ENCODE measurements around the gene ELOF1.
"Not testable (repeated sequence)": the region's sequence is repeated elsewhere in the genome, so short reads cannot be mapped to it uniquely, and the experiment has no call there.

ELOF1 gene

DNA sequence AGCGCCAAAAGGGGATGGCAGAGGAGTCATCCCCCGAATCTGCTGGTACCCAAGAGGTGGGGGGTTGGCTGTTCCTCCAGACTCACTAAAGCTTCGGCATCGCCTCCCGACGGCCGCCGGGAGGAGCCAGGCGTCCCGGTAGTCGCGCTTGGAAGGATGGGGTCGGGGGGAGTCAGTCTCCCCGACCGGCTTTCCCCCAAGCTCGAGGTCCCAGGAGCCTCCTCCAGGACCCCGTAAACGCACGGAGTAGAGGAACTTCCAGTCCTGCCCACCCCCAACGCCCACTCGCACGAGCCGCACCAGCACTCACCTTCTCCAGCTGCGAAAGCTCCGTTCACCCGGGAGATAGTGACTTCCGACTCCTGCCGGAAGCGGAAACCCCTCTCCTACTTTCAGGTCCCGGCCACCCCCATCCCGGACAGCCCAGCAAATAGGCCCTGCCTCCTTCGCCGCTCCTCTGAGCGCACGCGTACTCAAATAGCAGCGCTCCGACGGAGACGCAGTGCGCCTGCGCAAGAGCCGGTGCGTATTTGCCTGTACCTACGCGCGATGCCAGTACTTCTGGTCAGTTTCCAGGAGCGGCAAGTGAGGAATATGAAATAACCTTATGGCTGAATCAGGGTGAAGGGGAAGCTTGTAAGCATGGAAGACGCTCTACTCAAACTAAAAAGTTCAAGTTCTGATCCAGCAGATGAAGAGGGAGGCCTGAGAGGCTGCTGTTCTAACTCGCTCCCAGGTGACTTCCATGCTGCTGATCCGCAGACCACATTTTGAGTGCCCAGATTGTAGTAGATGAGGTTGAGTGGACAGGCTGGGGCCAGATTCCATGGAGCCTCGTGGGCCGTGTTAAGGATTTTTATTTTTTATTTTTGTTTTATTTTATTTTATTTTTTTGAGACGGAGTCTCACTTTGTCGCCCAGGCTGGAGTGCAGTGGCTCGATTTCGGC is at the start of gene ELOF1:
TSS of gene ELOF1 (minus strand) at position 350 of the 948 bp plus-strand sequence. CDS start 4,883 bp downstream, outside the sequence.
- DNase-seq, result peak; percentile 98

DNA sequence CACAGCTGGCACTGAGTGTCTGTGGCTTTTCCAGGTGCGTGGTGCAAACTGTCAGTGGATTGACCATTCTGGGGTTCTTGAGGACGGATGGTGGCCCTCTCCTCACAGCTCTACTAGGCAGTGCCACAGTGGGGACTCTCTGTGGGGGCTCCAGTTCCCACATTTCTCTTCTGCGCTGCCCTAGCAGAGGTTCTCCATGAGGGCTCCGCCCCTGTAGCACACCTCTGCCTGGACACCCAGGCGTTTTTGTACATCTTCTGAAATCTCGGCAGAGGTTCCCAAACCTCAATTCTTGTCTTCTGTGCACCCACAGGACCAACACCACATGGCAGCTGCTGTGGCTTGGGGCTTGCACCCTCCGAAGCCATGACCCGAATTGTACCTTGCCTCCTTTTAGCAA is 47.5 kb upstream of the ELOF1 start:
- DNase-seq, result no peak

DNA sequence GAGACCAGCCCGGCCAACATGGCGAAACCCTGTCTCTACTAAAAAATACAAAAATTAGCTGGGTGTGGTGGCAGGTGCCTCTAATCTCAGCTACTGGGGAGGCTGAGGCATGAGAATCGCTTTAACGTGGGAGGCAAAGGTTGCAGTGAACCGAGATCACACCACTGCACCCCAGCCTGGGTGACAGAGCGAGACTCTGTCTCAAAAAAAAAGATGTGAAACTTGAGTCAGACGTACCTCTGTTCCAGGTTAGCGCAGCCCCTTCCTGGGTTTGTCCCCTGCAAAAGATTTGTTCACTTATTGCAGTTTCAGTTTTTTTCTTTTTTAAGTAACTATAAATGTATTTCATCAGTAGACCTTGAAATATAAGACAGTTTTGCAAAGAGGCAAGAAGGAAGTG is 40.7 kb upstream of the ELOF1 start:
- not testable (repeated sequence) for DNase-seq

DNA sequence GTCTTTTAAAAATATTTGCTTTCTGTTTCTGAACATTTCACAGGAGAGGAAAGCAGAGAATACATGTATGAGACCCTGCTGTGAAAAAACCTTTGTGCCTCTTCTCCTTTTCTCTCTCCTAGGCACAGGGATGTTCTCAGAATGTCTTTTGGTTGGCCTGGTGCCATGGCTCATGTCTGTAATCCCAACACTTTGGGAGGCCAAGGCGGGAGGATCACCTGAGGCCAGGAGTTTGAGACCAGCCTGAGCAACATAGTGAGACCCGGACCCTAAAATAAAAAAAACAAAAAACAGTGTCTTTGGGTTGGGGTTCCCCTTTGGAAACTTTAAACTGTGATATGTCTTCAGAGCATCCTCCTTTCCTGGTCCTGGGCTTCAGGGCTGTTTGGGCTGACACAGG is 39.7 kb upstream of the ELOF1 start:
- DNase-seq, result no peak

DNA sequence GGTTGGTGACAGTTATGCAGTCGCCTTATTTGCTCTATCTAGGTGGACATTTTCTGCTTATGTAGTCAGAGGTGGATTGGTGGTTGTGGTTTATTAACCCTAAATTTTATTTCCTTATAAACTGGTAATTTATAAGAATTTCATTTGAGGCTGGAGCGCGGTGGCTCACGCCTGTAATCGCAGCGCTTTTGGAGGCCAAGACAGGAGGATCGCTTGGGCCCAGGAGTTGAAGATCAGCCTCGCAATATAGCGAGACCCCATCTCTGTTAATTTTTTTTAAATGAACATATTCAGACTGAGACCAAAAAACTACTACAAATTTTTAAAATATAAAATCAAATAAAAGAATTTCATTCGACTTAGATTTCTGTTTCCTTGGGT is 39.1 kb upstream of the ELOF1 start:
- no peak for DNase-seq

DNA sequence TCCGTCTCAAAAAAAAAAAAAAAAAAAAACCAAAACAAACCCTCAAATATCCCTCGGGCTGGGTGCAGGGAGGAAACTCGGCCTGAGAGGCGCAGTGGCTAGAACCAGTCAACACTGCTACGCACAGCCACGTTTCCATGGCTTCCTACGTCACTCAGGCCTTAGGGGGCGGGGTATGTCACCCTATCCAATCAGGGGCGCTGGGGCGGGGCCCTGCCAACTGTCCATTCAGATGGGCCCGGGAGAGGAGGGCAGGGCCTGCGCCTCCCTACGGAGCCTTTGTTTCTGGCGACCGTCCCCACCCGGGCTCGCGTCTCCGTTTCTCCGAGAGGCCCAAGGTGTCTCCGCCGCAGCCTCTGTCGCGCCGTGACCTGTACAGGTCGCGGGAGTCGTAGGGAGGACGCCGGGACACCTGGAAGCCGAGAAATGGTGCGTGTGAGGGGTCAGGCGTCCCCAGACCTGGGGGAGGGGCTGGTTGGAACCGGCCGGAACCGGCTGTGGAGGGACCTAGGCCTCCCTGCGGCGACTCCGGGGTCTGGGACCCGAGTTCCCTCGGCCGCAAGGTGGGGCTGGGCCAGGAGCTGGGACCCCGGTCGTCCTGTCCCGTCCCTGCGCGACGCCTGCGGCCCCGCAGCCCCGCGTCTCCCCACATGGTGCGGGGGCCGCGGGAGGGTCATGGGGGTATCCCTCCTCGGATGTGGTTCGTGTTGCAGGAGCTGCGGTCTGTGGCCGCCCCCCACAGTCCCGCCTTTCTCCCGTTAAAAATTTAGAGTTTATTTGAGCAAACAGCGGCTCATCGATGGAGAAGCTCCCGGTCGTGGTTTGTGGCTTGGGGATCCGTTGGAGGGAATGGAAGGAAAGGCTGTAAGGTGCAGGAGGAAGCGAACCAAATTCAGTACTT is 38.4 kb upstream of the ELOF1 start, which contains the start of gene ZNF627:
TSS of gene ZNF627 (plus strand) at position 282 of the 901 bp plus-strand sequence. CDS start at position 427, 145 bp downstream.
- DNase-seq, result peak; percentile 99

DNA sequence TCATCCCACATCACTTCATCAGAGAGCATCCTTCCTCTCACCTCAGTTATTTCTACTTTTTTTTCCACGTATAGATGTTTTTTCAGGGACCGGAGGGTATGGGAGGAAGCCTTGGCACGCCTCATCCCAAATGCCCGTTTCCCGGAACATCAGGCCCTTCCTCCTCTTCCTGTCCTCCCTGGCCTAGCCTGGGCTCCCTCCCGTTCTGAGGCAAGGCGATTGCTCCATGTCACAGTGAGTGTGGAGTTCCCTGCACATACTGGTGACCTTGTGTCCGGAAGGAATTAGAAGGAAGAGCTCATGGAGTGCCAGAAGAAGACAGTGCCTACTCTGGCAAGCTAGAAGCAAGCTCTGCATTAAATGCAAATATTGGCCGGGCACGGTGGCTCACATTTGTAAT is 37.1 kb upstream of the ELOF1 start:
- no peak for DNase-seq

DNA sequence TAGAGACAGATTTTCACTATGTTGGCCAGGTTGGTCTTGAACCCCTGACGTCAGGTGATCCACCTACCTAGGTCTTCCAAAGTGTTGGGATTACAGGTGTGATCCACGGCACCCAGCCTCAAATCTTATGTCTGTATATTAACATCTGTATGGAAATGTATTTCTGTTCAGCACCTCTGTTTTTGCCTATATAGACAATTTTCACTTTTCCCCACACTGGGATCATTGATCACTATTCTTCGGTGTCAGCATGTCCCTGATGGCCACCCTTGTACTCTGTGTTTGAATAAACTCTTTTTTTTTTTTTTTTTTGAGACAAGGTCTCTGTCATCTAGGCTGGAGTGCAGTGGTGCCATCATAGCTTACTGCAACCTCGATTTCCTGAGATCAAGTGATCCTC is 35.1 kb upstream of the ELOF1 start:
- DNase-seq, result no peak

DNA sequence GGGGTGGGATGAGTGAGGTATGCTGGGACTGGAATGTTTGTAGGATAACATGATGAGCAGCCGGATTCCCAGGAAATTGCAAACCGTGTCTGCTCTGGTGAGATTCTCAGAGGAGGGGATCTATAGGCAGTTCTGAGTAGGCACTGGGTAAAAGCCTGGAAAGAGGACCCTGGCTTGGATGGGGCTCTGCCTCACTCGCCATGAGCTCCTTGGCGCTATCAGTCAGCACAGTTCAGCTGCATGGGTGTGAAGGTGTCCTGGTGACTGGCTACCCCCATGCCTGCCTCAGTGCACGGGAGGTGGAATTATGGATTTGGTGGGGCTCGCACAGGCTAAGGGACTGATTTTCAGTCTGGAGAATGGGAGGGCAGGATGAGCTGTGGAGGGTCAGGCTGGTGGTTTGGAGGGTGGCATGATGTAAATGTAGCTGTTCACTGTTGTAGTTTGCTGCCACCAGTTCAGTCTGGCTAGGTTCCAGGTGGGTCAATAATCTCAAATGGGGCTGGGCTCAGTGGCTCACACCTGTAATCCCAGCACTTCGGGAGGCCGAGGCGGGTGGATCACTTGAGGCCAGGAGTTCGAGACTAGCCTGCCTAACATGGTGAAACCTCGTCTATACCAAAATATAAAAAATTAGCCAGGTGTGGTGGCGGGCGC is 29.1 kb upstream of the ELOF1 start:
- no peak for DNase-seq

DNA sequence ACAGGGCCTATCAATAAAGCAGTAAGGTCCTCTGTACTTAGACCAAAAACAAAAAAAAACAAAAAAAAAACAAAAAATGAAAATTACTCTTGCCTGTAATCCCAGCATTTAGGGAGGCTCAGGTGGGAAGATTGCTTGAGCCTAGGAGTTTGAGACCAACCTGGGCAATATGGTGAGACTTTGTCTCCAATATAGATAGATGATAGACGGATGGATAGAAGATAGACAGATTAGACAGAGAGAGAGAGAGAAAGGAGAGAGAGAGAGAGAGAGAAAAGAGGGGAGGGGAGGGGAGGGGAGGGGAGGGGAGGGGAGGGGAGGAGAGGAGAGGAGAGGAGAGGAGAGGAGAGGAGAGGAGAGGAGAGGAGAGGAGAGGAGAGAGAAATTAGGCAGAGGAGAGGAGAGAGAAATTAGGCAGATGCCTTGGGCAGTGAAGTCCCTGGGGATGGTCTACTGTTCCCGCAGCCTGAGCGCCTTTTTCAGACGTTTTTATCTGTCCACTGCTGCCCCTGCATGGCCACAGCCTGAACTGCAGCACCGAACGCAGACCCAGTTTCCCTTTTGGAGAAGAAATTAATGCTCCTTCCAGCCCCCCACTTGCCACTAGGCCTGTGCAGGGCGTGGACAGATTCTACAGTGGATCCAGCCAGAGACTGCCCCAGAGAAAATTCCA is 28.4 kb upstream of the ELOF1 start:
- DNase-seq, result peak; percentile 81

DNA sequence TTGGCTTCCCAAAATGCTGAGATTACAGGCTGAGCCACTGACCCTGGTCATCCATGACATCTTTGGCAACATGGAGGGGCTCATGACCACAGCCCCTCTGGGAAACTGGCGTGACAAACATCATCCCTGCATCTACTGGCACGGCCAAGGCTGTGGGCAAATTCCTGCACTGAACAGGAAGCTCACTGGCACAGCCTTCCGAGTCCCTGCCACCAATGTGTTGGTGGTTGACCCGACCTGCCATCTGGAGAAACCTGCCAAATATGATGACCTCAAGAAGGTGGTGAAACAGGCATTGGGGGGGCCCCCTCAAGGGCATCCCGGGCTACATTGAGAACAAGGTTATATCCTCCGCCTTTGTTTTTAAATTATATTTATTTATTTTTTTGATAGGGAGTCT is 27.3 kb upstream of the ELOF1 start:
- DNase-seq, result no peak

DNA sequence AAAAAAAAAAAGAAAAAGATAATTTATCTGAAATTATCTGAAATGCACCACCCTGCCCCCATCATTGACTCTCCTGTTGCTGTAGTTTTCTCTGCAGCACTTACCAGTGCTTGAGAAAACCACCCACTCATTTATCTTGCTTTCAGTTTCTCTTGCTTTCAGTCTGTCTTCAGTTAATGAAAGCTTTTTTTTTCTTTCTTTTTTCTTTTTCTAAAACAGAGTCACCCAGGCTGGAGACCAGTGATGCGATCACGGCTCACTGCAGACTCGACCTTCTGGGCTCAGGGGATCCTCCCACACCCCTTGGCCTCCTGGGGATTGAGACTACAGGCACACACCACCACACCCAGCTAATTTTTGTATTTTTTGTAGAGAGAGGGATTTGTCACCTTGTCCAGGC is 22.7 kb upstream of the ELOF1 start:
- DNase-seq, result peak; percentile 55

DNA sequence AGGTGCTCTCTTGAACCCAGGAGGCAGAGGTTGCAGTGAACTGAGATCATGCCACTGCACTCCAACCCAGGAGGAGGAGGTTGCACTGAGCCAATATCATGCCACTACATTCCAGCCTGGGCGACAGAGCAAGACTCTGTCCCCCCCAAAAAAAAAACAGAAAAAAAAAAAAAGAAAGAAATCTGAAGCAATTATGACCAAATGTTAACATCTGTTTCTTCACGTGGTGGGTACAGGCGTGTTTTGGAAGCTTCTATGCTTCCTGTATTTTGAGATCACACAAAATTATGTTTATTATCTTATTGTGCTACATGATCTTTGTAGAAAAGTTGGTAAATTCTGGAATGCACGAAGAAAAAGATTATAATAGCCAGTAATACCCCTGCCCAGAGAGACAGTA is 21.1 kb upstream of the ELOF1 start:
- no peak for DNase-seq

DNA sequence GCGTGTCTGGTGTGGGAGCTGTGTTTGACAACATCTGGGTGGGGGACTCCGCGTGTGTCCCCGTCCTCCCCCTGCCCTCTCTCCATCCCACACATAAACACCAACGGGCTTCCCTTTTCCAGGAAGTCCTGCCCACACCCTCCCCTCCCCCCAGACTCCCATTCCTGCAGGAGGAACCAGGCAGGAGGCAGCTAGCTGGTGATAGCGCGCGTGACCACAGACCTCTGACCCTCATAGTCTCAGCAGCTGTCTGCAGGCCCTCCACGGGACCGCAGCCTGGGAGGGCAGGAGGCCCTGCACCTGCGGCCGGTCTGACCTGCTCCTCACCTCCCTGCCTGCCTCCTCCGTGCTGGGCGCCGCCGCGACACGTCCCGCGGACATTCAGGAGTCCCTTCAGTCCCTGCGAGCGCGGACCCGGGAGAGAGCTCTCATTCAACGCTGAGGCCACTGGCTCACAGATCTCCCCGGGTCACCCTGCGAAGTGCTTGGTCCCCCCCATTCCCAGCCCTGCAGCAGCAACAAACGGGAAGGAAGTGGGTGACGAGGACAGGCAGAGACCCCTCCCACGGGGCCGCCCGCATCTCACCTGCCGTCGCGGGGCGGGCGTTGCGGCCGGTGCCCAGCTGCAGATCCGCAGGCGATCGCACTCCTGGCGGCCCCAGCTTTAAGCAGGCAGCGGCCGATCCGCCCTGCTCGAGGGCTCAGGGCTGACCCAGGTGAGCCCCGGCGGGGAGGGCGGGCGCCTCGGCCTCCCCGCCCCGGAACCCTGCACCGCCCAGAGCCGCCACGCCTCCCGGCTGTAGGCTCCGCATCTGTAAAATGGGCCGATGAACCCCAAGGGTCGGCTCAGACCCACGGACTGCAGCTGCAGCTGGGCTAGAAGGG is 19.5 kb upstream of the ELOF1 start:
- DNase-seq, result peak; percentile 66

DNA sequence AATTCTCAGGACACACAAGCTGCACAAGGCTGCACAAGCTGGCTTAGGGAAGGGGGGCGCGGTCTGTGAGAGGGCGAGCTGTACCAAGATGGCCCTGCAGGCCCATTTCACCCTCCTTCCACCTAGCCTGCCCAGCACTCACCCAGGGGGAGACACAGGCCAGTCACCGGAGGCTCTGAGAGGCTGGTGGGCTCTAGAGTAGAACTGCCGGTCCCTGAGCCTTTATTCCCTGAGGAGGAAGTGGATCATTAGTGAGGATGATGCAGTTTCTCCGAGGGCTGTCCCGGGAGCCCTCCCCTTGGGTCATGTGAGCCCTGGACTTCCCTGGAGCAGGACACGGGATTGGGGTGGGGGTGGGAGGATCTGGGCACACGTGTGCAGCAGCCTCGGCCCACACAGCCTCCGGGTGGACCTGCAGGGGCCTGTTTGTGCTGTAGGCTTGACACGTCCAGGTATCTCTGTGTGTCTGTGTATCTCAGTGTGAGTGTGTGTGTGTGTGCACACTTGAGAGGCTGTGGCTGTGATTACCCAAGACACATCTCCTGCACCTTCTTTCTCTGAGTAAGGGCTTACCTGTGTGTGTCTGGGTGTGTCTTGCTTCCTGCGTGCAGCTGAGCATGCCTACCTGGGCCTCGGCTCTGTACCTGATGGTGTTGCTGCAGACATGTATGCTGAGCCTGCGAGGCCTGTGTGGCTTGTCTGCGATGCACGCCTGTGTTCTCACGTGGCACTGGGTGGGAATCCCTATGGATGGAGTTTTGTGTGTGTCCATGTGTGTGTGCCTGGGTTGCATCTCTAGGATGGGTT is 18.6 kb upstream of the ELOF1 start, which contains the start of gene ACP5:
TSS of gene ACP5 (minus strand) at position 195 of the 807 bp plus-strand sequence. CDS start 328 bp downstream, outside the sequence.
- DNase-seq, result peak; percentile 17

DNA sequence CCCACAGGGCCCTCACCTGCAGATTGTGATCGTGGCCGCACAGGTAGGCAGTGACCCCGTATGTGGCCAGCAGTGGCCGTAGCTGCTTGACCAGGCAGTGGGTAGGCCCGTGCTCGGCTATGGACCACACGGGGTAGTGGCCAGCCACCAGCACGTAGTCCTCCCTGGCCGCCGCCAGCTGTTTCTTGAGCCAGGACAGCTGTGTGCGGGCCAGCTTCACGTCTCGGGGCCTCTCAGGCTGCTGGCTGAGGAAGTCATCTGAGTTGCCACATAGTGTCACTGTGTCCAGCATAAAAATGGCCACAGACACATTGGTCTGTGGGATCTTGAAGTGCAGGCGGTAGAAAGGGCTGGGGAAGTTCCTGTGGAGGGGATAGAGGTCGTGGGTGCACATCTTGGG is 17.2 kb upstream of the ELOF1 start:
- no peak for DNase-seq

DNA sequence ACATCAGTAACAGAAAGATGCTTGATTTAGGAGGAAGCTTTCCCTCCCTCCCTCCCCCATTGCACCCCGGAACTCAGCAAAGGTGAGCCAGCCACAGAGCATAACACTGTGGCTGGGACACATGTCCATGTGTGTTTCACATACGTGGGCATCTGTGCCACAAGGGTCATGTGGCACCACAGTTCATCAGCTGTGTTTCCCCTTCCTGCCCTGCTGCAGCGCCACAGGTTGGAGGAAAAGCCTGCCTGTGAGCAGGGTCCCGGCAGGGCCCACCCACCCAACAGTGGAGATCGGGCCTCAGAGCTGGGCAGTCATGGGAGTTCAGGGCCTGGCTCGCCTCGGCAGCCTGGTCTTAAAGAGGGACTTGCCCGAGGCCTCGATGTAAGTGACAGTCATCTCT is 15.7 kb upstream of the ELOF1 start:
- DNase-seq, result no peak

DNA sequence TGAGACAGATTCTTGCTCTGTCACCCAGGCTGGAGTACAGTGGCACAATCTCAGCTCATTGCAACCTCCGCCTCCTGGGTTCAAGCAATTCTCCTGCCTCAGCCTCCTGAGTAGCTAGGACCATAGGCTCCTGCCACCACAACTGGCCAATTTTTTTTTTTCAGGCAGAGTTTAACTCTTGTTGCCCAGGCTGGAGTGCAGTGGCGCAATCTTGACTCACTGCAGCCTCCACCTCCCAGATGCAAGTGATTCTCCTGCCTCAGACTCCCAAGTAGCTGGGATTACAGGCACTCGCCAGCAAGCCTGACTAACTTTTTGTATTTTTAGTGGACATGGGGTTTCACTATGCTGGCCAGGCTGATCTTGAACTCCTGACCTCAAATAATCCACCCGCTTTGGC is 14.7 kb upstream of the ELOF1 start:
- not testable (repeated sequence) for DNase-seq

DNA sequence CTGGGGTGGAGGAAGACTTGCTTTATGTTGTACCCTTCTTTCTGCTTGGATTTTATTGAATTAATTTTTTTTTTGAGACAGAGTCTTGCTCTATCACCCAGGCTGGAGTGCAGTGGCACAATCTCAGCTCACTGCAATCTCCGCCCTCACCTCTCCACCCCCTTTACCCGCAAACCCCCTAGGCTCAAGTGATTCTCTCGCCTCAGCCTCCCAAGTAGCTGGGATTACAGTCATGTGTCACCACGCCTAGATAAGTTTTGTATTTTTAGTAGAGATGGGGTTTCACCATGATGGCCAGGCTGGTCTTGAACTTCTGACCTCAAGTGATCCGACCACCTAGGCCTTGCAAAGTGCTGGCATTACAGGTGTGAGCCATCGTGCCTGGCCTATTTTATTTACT is 14.3 kb upstream of the ELOF1 start:
- not testable (repeated sequence) for DNase-seq

DNA sequence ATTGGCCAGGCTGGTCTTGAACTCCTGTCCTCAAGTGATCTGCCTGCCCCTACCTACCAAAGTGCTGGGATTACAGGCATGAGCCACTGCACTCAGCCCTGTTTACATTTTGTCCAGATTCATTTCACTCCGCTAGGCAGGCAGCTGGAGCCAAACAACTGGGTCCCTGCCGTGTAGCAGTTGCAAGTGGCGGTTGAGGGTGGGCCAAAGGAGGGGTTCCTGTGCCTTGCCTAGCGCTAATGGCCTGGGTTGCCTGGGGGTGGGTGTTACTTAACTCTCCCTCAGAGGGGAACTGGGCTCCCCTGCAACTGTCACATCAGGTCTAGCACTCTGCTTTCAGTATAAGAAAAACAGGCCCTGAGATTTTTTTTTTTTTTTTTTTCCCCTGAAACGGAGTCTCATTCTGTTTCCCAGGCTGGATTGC is 11.0 kb upstream of the ELOF1 start:
- DNase-seq, result no peak

Measured in CD4-positive, alpha-beta T cell treated with Interleukin-6 for 4 hours (primary cell).